C4-2B (cell line): ENCODE data around the gene UNG.

ENCODE experiments used
- CTCF ChIP-seq: fragments of 450-650 bp; conservative IDR thresholded peaks from 2 replicates; pipeline ENCODE4 v1.5.1; 2017; ENCODE audit warnings: mild to moderate bottlenecking
- ZFX ChIP-seq: fragments of 450-650 bp; IDR thresholded peaks from 2 replicates; pipeline ENCODE4 v1.6.1; 2017

- TF ChIP-seq CTCF (no peak), ZFX (no peak)
Observed at GRCh38 chr12:109058773-109059172, 38.6 kb upstream of the UNG start.
